ENCODE results near the gene SLC26A4. TPM values are rescaled to one million over a fixed set of nuclear protein-coding genes. Genes with fewer than 3 reads are reported as not detected.

The SLC26A4 gene
- total RNA-seq, 1 donor from 2014 or later, result 3.5 TPM

DNA sequence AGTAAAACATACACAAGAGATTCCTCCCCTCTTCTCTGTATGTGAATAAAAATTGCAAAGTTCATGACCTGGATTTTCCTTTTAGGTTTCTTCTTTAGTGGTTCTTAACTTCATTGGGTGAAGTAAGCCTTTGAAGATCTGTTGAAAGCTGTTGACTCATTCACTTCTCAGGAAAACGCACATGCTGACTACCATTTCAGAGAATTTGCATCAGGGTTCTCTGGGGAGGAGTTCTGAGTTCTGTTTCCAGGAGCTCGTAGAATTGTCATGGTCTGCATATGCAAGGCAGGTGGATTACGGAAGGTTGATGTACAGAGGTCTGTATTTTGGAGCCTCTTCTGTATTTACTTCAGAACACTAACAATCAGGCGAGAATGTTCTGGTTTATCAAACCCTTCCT, 962 bp upstream of the SLC26A4 start:
- intact Hi-C loops (cut with micrococcal nuclease), result loop anchor here (1.0 to 5.0 kb wide), 6 partner anchors 25 to 491 kb away; partner anchors contain the start of genes COG5, DUS4L and HBP1

DNA sequence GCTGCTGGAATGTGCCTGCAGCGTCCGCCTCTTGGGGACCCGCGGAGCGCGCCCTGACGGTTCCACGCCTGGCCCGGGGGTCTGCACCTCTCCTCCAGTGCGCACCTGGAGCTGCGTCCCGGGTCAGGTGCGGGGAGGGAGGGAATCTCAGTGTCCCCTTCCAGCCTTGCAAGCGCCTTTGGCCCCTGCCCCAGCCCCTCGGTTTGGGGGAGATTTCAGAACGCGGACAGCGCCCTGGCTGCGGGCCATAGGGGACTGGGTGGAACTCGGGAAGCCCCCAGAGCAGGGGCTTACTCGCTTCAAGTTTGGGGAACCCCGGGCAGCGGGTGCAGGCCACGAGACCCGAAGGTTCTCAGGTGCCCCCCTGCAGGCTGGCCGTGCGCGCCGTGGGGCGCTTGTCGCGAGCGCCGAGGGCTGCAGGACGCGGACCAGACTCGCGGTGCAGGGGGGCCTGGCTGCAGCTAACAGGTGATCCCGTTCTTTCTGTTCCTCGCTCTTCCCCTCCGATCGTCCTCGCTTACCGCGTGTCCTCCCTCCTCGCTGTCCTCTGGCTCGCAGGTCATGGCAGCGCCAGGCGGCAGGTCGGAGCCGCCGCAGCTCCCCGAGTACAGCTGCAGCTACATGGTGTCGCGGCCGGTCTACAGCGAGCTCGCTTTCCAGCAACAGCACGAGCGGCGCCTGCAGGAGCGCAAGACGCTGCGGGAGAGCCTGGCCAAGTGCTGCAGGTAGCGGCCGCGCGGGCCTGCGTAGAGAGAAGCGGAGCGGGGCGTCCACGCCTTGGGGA, 645 bp downstream of the SLC26A4 start:
- intact Hi-C loops (cut with micrococcal nuclease), result loop anchor here (1.0 to 5.0 kb wide), 2 partner anchors 39 to 81 kb away; partner anchors contain the start of gene BCAP29

DNA sequence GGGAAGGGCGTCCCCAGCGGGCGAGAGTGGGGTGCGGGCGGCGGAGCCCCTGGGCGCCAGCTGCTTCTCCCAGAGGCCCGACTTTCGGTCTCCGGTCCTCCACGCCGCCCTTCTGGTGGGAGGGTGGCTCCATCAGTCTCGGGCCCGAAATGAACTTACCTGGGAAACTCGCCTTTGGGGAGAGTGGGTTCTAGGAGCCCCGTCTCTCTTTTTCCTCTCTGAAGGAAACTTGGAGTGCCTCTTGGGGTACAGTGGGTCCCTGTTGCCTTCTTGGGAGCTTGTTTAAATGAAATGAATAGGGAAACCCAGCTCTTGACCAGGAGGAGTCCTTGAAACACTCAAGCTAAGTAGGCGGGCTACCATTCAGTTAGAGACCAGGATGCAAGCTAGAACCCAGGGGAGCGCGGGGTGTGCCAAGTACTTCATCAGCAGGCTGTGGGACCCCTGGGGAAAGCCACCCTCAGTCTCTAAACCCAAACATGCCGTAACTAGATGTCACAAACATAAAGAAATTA, 1.3 kb downstream of the SLC26A4 start:
- intact Hi-C loops (cut with micrococcal nuclease), result loop anchor here (1.0 to 5.0 kb wide), 2 partner anchors 40 to 82 kb away; partner anchors contain the start of gene BCAP29

DNA sequence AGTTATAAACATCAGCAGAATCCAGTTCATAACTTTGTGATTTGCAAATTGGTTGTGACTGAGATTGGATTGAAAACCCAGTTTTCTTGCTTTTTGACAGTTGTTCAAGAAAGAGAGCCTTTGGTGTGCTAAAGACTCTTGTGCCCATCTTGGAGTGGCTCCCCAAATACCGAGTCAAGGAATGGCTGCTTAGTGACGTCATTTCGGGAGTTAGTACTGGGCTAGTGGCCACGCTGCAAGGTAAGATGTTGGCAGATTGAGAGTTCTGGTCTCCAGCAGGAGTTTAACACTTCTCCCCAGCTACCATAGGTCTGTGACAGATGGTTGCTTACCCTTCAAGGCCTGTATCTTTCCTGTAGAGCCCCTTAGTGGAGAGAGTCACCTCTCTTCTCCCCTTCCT, 2.6 kb downstream of the SLC26A4 start:
- intact Hi-C loops (cut with micrococcal nuclease), result loop anchor here (5.0 kb wide), 1 partner anchor 41 kb away; no protein-coding TSS in a partner anchor

DNA sequence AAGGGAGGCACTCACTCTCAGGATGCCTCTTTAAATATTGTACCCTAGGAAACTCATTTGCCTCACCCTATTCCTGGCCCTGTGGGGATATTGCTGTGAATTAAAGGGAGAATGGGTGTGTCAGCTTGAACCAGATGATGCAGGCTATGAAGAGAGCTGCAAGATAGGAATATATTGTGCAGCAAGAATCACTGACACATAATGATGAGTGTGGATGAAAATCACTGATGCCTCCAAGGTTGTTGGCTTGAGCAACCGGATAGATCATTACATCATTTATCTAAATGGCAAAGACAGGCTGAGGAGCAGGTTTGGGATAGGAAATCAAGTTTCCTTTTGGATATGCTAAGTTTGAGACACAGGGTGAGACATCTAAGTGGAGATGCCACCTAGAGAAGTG, 6.2 kb downstream of the SLC26A4 start:
- intact Hi-C loops (cut with micrococcal nuclease), result no loop called here

DNA sequence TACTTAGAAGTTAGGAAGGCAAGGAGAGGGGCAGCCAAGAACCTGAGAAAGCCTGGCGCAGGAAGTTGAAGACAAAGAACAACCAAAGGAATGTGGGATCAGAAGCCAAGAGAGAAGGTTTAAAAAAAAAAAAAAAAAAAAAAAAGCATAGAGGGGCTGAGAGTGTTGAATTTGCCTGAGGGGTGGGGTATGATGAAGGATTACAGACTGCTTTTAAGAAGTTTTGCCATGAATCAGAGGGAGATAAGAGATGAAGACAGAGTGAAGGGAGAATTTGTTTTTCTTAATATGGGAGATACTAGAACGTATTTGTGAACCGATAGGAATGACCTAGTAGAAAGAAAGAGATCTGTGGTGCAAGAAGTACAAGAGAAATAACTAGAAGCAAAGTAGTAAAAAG, 6.7 kb downstream of the SLC26A4 start:
- intact Hi-C loops (cut with micrococcal nuclease), result no loop called here

DNA sequence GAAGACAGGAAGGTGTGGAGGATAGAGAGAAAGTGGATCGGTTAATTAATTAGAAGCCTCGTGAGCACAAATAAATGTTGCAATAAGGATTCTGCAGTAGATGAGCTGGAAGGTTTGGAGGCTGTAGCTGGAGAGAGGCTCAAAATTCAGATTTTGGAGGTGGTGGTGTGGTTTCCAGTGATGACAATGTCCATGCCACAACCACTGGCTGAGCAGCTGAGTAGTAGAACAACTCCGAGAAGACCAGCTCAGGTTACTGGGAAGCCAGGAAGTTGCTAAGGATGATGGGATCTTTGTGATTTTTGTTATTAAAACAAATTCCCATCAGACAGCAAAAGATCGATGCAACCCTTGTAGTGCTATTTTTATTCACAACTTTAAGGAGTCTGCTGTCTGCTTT, 7.7 kb downstream of the SLC26A4 start:
- intact Hi-C loops (cut with micrococcal nuclease), result no loop called here

DNA sequence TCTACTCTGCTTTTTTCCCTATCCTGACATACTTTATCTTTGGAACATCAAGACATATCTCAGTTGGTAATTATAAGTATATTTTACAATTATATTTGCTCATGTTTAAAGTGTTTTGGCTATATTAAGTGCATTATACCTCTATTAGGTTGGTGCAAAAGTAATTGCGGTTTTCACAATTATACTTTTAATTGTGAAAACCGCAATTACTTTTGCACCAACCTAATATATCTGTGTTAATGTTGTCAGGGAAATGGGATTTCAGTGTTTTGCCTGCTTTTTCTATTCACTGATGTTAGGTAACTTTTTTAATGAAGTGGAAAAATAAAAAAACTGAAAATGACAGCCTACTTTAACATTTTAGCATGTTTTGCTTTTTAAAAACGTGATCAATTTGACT, 11.6 kb downstream of the SLC26A4 start:
- intact Hi-C loops (cut with micrococcal nuclease), result no loop called here

DNA sequence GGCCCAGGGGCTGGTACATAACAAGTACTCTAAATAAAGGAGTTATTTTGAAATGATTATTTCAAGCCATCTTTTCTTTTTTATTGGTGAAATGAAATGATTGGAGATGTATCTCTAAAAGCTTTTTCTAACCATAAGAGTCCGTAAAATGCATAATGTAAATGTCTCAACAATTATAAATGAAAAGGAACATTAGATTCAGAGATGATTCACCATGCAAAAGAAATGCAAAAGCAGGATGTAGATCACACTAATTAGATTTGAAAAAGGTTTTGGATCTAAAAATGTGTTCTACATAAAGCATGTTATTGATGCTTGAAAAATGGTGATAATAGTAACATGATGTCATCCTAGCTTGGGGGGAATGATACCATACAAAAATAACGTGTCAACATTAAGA, 15.6 kb downstream of the SLC26A4 start:
- intact Hi-C loops (cut with micrococcal nuclease), result no loop called here

DNA sequence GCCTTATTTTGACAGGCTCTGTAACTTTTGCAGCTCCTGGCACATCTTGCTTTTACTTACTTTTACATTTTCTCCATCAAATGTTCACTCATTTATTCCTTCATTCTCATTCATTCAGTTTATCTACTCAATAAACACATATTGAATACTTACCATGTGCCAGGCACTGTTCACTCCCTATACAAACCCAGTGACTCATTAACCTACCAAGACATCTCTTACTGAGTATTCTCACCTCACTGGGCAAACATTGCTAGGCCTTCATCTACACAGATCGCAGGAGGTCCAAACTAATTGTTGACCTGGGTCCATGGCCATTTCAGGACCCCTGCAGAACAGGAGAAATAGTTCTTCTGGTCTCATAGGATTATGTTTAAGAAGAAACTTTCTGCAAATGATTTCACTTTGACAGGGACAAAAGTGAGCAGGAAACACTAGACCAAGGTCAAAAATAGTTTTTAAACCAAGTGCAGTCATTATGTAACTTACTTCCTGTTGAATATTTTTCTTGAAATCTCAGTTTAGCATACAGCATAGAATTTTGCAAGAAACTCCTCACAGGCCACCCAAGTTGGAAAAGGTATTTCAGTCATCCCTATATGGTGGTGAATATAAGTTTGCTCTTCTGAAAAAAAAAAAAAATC, 17.6 kb downstream of the SLC26A4 start:
- intact Hi-C loops (cut with micrococcal nuclease), result no loop called here

DNA sequence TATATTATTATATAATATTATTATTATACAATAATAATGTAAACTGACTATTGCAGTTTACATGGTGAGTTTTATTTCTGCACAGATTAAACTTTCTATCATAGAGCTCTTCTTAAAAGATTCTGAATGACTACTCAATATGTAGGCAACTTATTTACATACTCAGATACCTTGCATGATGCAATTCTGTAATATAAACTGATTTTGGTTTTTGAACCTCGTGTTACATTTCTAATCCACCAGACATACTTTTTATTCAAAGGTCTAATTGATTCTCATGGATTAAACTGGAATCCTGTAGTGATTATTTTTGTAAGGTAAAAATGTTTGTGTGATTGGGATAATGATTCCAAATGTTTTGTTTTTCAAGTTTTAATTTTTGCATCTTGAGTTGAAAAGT, 19.9 kb downstream of the SLC26A4 start:
- intact Hi-C loops (cut with micrococcal nuclease), result no loop called here

DNA sequence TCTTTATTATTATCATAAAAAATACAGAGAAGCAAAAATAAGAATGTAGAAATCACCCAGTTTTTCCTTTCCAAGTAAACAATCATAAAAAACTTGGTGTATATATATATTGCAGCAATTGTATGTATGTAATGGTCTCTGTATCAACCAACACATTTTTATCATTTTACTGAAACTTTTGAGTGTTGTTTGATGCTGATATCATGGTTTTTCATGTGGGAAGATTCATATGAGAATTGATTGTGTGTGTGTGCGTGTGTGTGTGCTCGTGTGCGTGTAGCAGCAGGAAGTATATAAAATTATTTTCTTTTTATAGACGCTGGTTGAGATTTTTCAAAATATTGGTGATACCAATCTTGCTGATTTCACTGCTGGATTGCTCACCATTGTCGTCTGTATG, 22.3 kb downstream of the SLC26A4 start:
- intact Hi-C loops (cut with micrococcal nuclease), result no loop called here

DNA sequence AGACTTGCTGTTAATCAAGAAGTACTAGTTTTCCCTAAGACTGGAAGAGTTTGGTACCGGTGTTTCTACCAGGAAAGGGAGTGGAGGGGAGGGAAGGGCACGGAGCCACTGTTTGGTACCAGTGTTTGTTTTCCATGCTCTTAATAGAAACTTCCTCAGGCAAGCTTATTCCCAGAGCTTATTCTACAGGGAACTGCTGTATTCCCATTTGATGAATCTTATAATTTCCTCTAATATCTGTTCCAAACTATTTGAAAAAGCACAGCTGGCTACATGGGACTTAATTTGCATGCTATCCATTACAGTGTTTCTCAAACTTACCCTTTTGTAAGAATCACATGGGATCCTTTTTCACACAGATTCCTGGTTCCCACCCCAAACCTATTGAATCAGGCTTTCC, 23.7 kb downstream of the SLC26A4 start:
- intact Hi-C loops (cut with micrococcal nuclease), result no loop called here

DNA sequence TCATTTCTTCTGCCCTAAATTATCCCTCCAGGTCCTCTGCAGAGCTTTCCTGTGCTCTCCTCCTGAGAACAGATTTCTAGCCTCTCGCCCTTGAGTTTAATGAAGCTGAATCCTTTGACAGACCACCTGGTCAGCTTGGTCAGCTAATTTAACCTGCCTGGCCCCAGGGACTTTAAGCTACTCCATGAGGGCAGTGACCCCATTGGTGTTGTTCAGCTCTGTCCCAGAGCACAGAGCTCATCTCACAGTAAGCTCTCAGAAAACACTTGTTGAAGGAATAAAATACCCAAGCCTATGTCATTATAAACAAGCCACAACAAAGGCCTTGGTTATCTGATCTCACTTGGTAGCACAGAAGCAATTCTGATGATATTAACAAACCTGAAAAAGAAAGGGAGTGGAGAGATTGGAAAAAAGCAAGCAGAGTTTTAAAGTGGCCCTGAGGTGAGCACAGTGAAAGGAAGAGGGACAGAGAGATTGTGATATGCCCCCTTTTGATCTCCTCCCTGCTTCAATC, 24.4 kb downstream of the SLC26A4 start:
- intact Hi-C loops (cut with micrococcal nuclease), result no loop called here

DNA sequence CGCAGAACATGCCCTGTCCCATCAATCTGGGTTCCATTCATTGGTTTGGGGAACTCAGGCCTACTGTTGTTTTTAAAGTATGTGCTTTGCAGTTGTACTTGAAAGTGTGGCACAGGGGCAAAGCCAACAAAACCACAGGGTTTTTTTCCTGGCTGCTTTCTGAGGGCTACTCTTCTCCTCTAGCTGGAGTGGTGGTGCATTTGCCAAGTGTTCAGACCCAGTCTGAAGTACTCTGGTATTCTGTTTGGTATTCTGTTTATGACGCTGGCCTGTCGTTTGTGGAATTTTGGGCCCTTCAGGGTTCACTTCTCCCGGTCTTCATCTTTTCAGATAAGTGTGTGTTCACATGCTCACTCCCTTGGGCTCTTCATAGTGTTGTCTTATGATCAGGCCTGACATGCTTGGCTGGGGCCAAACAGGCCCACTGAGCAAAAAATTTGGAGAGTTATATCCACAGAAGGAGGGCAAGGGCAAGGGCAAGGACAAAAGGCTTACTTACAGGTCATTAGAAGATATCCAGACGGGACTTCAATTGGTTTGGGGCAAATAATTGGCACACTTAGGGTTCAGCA, 26.3 kb downstream of the SLC26A4 start:
- intact Hi-C loops (cut with micrococcal nuclease), result no loop called here

DNA sequence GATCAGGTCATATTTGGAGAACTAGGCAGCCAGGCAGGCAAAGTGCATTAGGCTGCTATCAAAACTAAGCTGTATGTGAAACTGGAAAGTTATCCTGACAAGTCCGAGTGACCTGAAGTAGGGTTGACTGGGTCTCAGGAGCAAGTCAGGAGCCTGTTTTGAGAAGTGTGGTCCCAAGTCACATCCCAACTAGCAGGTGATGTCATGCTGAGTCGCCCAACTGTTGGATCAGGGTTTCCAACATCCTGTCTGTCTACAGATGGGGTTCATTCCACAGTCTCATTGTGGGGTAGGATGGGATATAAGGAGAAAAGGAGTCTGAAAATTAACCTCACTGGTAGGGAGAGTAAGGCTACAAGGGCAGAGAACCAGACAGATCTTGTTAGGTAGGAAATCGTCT, 27.0 kb downstream of the SLC26A4 start:
- intact Hi-C loops (cut with micrococcal nuclease), result no loop called here

DNA sequence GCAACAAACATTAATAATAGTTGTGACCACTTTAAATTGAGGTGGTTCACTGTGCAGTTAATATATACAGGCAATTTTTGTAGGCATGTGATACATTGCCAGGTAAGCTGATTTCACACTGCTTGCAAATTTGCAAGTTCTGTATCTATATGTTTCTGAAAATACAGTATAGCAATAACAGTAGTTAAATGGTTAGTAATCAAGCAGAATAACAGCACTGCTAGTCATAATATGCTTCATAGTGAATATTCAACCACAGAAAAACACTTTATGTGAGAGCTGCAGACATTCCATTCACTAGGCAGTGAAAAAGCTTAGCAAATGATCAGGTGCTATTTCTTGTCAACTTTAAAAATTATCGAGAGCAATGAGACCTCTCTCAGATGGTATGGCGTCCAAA, 28.9 kb downstream of the SLC26A4 start:
- intact Hi-C loops (cut with micrococcal nuclease), result no loop called here

DNA sequence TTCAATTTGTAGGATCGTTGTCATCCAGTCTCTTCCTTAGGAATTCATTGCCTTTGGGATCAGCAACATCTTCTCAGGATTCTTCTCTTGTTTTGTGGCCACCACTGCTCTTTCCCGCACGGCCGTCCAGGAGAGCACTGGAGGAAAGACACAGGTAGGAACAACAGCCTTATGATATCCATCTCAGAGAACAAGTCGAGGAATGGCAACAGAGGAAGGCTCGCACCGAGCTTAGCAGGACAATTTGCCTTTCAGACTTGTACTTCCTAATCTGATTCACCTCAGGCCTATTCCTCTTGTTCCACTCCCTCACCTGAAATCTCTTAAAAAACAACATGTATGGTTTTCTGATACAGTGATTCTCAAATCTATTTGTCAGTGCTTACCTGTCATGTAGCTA, 29.5 kb downstream of the SLC26A4 start:
- intact Hi-C loops (cut with micrococcal nuclease), result no loop called here

DNA sequence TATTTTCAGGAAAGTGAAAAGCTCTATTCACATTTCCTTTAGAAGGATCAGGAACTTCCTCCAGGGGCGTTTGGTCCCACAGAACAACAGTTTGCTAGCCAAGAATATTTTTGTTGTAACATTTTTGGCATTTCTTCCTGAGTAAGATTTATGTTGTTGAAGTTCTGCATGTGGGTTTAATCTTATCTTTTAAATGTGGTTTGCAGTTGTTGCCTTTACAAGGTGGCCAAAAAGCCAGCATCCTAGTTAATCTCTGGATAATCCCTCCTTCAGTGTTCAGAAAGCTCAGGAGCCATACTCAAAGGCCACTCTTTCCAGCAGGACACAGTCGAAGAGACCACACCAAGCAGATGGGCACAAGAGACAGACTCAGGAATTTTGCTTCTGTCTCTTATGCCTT, 30.0 kb downstream of the SLC26A4 start:
- intact Hi-C loops (cut with micrococcal nuclease), result no loop called here

DNA sequence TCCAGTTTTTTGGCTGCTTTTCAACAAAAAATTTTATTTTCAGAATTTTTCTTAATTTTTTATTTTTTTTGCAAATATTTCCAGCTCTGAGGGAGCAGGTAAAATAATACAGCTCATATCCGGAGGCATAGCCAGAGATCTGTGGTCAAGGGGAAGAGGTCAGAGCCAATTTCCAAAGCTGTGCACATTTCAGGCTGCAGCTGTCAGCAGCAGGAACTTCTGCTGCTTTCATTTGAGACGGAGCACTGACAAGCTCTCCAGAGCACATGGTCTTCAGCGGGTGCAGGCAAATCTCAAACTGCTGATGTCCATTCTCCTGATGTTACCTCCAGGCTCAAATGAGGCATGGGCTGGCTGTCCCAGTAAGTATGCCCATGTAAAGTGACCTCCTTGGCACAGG, 31.1 kb downstream of the SLC26A4 start:
- intact Hi-C loops (cut with micrococcal nuclease), result no loop called here

DNA sequence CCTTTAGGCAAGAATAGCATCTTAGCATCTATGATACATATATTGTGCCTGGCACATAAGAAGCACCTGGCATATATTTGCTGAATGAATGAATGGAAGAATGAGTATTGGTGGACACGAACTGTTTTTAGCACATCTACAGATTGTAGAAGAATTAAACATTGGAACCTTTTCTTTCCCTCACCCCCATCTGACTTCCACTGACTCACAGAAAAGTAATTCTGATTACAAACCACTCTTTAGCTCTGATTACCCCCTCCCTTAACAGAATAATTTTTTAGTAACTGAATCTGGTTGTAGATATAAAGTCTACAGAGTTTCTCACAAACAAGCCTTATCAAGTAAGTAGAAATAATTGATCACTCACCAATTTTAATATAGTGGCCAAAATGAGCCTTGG, 31.9 kb downstream of the SLC26A4 start:
- intact Hi-C loops (cut with micrococcal nuclease), result no loop called here

DNA sequence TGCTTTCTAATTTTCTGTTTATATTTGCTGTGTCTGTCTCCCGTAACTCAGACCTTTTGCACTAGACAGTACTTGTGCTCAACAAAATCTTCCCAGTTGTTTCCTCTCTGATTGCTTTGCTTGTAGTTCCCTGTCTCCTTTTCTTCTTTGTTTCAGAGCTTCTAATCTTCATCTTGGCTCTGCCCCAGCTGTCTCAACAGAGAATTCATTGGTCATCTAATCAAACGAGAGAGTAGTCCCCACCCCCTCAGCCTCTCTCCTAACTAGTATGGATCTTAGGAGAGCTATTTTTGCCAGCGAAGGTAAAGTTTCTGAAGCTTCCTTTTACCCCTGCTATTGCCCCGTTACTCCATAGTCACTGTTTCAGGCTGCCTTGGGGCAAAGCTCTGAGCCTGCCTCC, 32.8 kb downstream of the SLC26A4 start:
- intact Hi-C loops (cut with micrococcal nuclease), result no loop called here
